GM12873 (cell line): ENCODE results near the gene XYLT1.
A peak's percentile ranks its signal among the peaks of the same experiment; 100 is the strongest.

Experiments used
- TF ChIP-seq, protein P1 (sequence below): IDR thresholded peaks from 2 replicates; pipeline ENCODE4 v1.5.1; 2012; ENCODE audit warnings: low read depth, mild to moderate bottlenecking, moderate library complexity, low read length, control low read depth; ENCODE audit not compliant: insufficient read depth; ENCODE audit errors: missing control alignments

XYLT1 gene

GRCh38 chr16:17062676-17063075 lies 408.1 kb downstream of the XYLT1 start:
- TF ChIP-seq, protein P1, sequence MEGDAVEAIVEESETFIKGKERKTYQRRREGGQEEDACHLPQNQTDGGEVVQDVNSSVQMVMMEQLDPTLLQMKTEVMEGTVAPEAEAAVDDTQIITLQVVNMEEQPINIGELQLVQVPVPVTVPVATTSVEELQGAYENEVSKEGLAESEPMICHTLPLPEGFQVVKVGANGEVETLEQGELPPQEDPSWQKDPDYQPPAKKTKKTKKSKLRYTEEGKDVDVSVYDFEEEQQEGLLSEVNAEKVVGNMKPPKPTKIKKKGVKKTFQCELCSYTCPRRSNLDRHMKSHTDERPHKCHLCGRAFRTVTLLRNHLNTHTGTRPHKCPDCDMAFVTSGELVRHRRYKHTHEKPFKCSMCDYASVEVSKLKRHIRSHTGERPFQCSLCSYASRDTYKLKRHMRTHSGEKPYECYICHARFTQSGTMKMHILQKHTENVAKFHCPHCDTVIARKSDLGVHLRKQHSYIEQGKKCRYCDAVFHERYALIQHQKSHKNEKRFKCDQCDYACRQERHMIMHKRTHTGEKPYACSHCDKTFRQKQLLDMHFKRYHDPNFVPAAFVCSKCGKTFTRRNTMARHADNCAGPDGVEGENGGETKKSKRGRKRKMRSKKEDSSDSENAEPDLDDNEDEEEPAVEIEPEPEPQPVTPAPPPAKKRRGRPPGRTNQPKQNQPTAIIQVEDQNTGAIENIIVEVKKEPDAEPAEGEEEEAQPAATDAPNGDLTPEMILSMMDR = no peak

DNA sequence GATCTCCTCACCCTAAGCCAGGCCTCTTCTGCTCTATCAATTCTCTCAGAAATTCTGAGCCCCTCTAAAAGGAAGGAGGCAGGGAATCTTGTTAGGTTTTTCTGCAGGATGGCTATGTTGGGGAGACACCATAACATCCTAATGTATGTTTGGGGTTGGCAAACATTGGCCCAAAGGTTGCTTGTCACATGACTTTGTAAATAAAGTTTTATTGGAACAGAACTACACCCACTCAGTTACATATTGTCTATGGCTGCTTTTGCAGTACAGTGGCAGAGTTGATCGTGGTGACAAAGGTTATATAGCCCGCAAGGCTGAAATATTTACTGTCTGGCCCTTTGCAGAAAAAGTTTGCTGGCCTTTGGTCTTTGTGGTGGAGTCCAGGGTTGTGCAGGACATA lies 409.4 kb downstream of the XYLT1 start:
- TF ChIP-seq, protein P1 = no peak

DNA sequence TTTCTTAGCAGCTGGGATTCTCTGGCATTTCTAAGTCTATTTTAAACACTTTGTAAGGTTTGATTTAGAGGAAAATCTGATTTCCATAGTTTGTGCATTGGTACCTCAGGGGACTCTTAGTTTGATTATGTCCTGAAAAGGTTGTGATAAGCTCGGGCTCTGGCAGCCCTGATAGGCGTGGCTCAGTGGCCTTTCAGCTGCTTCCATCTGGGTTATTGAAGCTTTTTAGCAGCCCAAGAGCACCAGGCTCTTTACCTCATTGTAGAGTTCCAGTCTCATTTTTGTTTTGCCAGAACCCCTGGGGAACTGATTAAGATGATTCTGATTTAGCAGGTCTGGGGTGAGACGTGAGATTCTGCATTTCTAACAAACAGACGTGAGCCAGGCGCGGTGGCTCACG lies 412.3 kb downstream of the XYLT1 start:
- TF ChIP-seq, protein P1 = no peak

DNA sequence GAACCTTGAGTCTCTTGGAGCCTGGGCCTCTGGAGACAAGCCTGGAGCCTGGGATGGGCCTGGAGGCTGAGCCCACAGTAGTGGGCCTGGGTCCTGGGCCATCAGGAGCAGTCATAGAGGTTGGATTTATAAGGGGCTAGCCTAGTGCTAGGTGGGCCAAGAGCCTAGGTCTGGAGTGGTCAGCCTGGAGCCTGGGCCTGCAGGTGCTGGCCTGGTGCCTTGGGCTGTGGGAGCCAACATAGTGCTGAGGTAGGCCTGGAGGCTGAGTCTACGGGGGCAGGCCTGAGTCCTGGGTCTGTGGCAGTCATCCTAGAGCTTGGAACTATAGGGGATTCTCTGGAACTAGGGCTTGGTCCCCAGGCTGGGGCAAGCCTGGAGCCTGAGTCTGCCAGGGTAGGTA lies 414.1 kb downstream of the XYLT1 start:
- TF ChIP-seq, protein P1 = no peak

DNA sequence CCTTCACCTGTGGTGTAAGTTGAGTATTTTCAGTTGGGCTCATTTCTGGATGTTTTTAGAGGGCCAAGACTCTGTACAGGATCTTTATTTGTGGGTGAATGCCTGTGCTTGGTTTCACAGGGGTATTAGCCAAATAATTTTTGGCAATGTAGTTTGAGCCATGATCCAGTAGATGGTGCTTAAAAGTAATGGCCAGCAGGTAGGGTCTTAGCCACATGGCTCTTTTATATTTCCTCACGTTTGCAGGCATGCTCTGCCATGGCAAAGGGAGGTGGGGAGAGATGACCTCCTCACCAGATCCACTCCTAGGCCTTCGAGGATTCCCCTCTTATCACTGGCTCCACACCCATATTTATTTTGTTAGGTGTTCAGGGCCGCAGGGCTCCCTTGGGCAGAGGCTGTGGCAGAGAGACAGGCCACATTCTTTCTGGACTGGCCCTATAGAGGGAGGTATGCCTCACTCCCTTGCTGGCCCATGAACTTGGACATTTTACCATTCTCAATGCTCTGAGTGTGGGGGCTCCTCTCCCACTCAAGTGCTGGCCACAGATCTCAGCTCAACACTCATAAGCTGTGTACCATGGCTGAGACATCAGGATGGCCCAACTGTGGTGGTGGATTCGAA lies 417.1 kb downstream of the XYLT1 start:
- TF ChIP-seq, protein P1 = peak; percentile 41
